T1000 (cell line): ENCODE data around the gene FREM2.

Experiments
- DNase-seq: peaks from one replicate; lab custom pipeline; 2025; ENCODE audit warnings: mixed read lengths; lab: John Stamatoyannopoulos, UW

The FREM2 gene

DNA sequence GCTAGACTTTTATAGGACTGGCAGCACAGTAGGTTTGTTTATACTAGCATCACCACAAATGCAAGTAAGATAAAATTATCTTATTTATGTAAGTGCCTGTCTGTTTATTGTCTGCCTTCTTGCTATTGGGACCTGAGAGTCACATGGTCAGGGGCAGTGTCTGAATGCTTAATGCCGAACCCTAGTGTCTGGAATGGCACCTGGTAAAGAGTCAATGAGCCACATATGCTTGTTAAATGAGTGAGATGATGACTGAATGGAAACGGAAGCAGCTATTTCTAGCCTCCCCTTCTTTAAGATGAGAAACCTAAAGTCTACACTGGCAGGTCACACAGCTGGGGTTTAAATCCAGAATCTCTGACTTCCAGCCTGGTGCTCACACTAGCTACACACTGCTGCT lies 211.6 kb downstream of the FREM2 start:
- DNase-seq: no peak

GRCh38 chr13:38899571-38899970 lies 212.7 kb downstream of the FREM2 start:
- no peak for DNase-seq

- DNase-seq: no peak
Measured at GRCh38 chr13:38900188-38900587, 213.3 kb downstream of the FREM2 start.

GRCh38 chr13:38902551-38902950 lies 215.7 kb downstream of the FREM2 start:
- no peak for DNase-seq

GRCh38 chr13:38905081-38905480 lies 218.2 kb downstream of the FREM2 start:
- no peak for DNase-seq

DNA sequence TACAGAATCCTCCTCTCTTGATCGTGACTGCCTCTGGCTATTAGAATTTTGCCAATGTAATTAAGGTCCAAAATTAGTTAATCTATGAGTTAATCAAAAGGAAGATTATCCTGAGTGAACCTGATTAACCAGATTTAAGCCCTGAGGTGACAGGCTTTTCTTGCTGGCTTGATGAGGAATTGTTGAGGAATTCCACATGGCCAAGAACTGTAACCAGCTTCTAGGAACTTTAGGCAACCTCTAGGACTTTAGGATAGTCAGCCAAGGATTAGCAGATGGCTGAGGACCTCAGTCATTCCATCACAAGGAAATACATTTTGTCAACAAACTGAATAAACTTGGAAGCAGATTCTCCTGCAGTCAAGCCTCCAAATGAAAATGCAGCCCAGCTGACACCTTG lies 219.0 kb downstream of the FREM2 start:
- no peak for DNase-seq

GRCh38 chr13:38908574-38908973 lies 221.7 kb downstream of the FREM2 start:
- no peak for DNase-seq

DNA sequence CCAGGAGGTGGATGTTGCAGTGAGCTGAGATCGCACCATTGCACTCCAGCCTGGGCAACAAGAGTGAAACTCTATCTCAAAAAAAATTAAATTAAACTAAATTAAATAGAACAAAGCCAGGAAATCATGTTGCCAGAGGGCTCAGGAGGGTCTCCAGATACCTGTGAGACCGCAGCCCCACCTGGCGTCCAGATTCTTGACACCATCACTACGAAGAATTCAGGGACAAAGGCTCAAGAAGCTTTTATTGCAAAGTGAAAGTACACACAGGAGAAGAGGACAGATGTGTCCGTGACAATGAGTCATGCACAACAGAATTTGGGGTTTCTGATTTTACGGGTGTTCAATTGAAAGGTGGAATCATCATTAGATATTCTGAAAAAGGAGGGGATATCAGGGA lies 227.2 kb downstream of the FREM2 start:
- DNase-seq: no peak

DNA sequence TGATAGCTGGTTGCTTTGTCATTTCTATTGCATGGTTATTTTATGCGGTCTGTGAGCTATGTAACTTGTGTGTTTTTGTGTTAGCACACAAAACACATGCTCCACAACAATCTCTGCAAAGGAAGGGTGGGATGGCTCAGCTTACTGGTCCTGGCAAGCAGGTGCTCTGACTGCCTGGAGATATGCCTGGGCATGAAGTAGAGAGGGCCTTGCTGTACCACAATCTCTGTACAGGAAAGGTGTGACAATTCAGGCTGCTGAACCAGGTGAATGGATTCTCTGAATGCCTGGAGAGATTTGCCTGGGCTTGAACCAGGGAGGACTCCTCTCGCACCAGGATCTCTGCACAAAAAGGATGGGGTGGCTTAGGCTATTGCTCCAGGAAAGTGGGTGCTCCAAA lies 234.2 kb downstream of the FREM2 start:
- no peak for DNase-seq

DNA sequence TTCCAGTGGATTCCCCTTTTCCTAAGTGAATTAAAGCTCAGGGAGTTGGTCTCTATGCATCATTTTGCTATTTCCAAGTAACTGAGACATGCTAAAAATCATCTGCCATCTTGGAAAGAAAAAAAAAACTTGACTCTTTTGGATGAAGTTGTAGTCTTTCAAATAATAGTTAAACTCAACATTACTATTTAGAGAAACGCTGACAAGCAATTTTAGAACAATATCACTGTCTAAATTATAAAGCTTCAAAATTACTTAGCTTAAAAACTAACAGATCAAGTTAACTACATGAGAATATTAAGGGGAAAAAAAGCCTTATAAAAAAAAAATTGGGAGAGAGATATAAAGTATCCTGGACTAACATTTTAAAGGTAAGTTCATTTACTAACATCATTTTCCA lies 235.3 kb downstream of the FREM2 start:
- no peak for DNase-seq

DNA sequence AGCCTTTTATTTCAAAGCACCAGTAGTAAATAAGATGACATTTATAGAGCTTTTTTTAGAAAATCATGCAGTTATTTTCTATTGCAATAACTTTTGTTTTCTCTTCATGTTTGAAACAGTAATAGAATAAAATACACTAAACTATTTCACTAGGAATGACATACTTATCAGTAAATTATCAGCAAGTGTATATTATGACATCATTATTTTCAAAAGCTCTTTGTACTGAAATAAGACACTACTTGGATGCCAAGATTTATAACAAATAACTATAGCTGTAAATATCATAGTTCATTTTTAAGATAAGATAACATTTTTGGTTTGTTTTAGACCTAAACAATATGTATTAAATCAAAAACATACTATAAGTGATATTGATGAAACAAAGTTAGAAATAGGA lies 246.9 kb downstream of the FREM2 start:
- DNase-seq: no peak
